GM20000 (cell line): Measurements from ENCODE around the gene MAP3K4.
"Not testable (repeated sequence)": the region's sequence is repeated elsewhere in the genome, so short reads cannot be mapped to it uniquely, and the experiment has no call there.

ENCODE experiments used
- DNase-seq: peaks from one replicate; pipeline ENCODE4 v3.0.0; 2012; ENCODE audit warnings: low spot score
- TF ChIP-seq, protein P1 (sequence below): IDR thresholded peaks from 2 replicates; pipeline ENCODE4 v1.5.1; 2012; ENCODE audit warnings: mild to moderate bottlenecking, control low read depth; ENCODE audit errors: extremely low read depth, missing control alignments

The MAP3K4 gene

GRCh38 chr6:160965893-160966292 is 25.7 kb upstream of the MAP3K4 start:
- DNase-seq = no peak
- TF ChIP-seq, protein P1, sequence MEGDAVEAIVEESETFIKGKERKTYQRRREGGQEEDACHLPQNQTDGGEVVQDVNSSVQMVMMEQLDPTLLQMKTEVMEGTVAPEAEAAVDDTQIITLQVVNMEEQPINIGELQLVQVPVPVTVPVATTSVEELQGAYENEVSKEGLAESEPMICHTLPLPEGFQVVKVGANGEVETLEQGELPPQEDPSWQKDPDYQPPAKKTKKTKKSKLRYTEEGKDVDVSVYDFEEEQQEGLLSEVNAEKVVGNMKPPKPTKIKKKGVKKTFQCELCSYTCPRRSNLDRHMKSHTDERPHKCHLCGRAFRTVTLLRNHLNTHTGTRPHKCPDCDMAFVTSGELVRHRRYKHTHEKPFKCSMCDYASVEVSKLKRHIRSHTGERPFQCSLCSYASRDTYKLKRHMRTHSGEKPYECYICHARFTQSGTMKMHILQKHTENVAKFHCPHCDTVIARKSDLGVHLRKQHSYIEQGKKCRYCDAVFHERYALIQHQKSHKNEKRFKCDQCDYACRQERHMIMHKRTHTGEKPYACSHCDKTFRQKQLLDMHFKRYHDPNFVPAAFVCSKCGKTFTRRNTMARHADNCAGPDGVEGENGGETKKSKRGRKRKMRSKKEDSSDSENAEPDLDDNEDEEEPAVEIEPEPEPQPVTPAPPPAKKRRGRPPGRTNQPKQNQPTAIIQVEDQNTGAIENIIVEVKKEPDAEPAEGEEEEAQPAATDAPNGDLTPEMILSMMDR = no peak

GRCh38 chr6:160966493-160967229 is 24.9 kb upstream of the MAP3K4 start:
- TF ChIP-seq, protein P1 = no peak
- no peak for DNase-seq

DNA sequence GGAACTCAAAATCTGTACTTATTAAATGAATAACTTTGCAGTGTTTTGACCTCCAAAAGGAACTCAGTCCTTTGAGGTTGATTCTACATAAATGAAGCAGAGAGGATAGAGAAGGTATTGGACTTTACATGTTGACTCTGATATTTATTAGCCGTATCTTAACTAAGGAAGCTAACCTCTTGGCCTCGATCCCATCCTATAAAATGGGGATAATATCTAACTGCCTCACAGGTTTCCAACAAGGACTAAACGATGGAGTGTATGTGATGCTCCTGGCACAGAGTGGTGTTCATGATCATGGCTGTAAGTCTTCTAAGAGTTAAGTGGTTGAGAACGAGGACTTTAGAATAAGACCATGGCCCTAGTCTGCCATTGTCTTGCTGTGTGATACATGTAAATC is 24.2 kb upstream of the MAP3K4 start:
- DNase-seq = no peak
- TF ChIP-seq, protein P1 = no peak

GRCh38 chr6:160967833-160968232 is 23.7 kb upstream of the MAP3K4 start:
- TF ChIP-seq, protein P1 = no peak
- no peak for DNase-seq

DNA sequence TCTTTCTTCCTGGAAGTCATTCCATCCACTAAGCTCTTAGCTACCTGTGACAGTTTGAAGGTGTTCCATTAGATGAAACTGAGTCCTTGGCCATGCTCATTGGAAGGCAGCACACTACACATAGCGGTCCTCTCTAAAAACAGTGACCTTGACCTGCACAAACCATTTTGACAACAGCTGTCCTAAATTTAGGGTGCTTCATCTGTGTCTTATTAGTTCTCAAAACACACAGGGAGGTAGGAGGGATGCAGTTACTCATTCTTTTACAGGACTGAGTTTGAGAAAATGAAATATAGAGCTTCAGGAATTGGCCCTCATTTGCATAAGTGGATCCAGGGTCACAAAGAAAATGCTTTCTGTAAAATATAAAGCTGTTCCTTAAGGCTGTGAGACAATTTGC is 20.4 kb upstream of the MAP3K4 start:
- no peak for DNase-seq

GRCh38 chr6:160972111-160972510 is 19.5 kb upstream of the MAP3K4 start:
- no peak for DNase-seq
- TF ChIP-seq, protein P1 = no peak

More for the DNA sequence above, 20.4 kb upstream of the MAP3K4 start:
- TF ChIP-seq, protein P1 = no peak

- DNase-seq = not testable (repeated sequence)
Observed at GRCh38 chr6:160972594-160972993, 19.0 kb upstream of the MAP3K4 start.
